MCF 10A (cell line): ENCODE measurements around the gene ZNF490. TPM values are rescaled to one million over a fixed set of nuclear protein-coding genes. Genes with fewer than 3 reads are reported as not detected.
"Not testable (repeated sequence)": the region's sequence is repeated elsewhere in the genome, so short reads cannot be mapped to it uniquely, and the experiment has no call there.

Source experiments
- BruUV-seq: library from RNA; stranded (reverse); fragments of 400-500 nt; replicated peaks from 2 replicates; lab custom pipeline; 2021; lab: Mats Ljungman, UMichigan
- CTCF ChIA-PET: fragments of 300-600 bp; sonication (Branson Sonifier 250); formaldehyde crosslinking; extraction: SDS; loops from one replicate; lab custom pipeline; 2021; ENCODE audit warnings: antibody characterized with exemption, inconsistent platforms; lab: Yijun Ruan, JAX
- POLR2A ChIA-PET: fragments of 300-600, 350-650 bp; sonication (Branson Sonifier 250); formaldehyde crosslinking; extraction: SDS; loops from one replicate; lab custom pipeline; 2020; ENCODE audit warnings: antibody characterized with exemption, inconsistent platforms; lab: Yijun Ruan, JAX
- DNase-seq: peaks from one replicate; pipeline ENCODE4 v3.0.0-alpha.2; 2018; ENCODE audit not compliant: unreplicated experiment
- H3K27ac Mint-ChIP-seq: one replicate; pipeline ENCODE4 v1.8.0; 2022; ENCODE audit warnings: mild to moderate bottlenecking, low read depth, mixed read lengths; ENCODE audit not compliant: unreplicated experiment
- H3K27me3 Mint-ChIP-seq: one replicate; pipeline ENCODE4 v1.8.0; 2022; ENCODE audit warnings: mixed read lengths; ENCODE audit not compliant: insufficient read depth, unreplicated experiment
- H3K36me3 Mint-ChIP-seq: one replicate; pipeline ENCODE4 v1.8.0; 2022; ENCODE audit warnings: mild to moderate bottlenecking, moderate library complexity, mixed read lengths; ENCODE audit not compliant: insufficient read depth, unreplicated experiment
- H3K4me1 Mint-ChIP-seq: one replicate; pipeline ENCODE4 v1.8.0; 2022; ENCODE audit warnings: mixed read lengths; ENCODE audit not compliant: insufficient read depth, unreplicated experiment
- H3K4me3 Mint-ChIP-seq: one replicate; pipeline ENCODE4 v1.8.0; 2022; ENCODE audit warnings: mild to moderate bottlenecking, moderate library complexity, mixed read lengths; ENCODE audit not compliant: unreplicated experiment
- H3K9me3 Mint-ChIP-seq: one replicate; pipeline ENCODE4 v1.8.0; 2022; ENCODE audit warnings: mixed read lengths; ENCODE audit not compliant: unreplicated experiment
- intact Hi-C: fragments of 100-400 bp; cut with micrococcal nuclease; formaldehyde crosslinking; loops from 2 replicates; pipeline ENCODE4 v1.14.1; 2022
- total RNA-seq: library from RNA; stranded (reverse); gene quantifications from 2 replicates; pipeline ENCODE4 v1.2.3, GENCODE V29; 2022
- TF ChIP-seq, protein P1 (sequence below): fragments of 200-600 bp; IDR thresholded peaks from one replicate; pipeline ENCODE4 v1.8.0; 2022; ENCODE audit warnings: antibody characterized with exemption, mild to moderate bottlenecking; ENCODE audit not compliant: unreplicated experiment

ZNF490 gene
- total RNA-seq, 1 experiment from 2014 or later, result 8.4 TPM

- intact Hi-C loops, result no loop called here
- no peak for DNase-seq
- POLR2A ChIA-PET, result interaction anchor here (0.6 to 1.1 kb wide), 2 partner anchors 13 to 222 kb away, joined by 3 to 4 read pairs; partner anchors contain the start of genes ZNF490, ZNF791 and ZNF799
- TF ChIP-seq, protein P1, sequence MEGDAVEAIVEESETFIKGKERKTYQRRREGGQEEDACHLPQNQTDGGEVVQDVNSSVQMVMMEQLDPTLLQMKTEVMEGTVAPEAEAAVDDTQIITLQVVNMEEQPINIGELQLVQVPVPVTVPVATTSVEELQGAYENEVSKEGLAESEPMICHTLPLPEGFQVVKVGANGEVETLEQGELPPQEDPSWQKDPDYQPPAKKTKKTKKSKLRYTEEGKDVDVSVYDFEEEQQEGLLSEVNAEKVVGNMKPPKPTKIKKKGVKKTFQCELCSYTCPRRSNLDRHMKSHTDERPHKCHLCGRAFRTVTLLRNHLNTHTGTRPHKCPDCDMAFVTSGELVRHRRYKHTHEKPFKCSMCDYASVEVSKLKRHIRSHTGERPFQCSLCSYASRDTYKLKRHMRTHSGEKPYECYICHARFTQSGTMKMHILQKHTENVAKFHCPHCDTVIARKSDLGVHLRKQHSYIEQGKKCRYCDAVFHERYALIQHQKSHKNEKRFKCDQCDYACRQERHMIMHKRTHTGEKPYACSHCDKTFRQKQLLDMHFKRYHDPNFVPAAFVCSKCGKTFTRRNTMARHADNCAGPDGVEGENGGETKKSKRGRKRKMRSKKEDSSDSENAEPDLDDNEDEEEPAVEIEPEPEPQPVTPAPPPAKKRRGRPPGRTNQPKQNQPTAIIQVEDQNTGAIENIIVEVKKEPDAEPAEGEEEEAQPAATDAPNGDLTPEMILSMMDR, result no peak
- no peaks in the 10 kb centered on the region for H3K27me3 Mint-ChIP-seq
- no TSS peak for BruUV-seq
- no peak overlapping the region for H3K4me3 Mint-ChIP-seq
- no peaks in the 10 kb centered on the region for H3K4me1 Mint-ChIP-seq
- H3K9me3 Mint-ChIP-seq, result peaks cover 5% of the 10 kb centered on the region
- no peak overlapping the region for H3K27ac Mint-ChIP-seq
- CTCF ChIA-PET, result interaction anchor here (0.6 to 0.7 kb wide), 2 partner anchors 151 to 1398 kb away, joined by 4 read pairs; no protein-coding TSS in a partner anchor
- peaks cover 88% of the 10 kb centered on the region for H3K36me3 Mint-ChIP-seq
Observed at GRCh38 chr19:12623361-12624031, 12.9 kb upstream of the ZNF490 start.

- POLR2A ChIA-PET, result interaction anchor here (3.4 kb wide), 1 partner anchor 11 kb away, joined by 13 read pairs; the partner anchor contains the start of genes ZNF490 and ZNF791
- CTCF ChIA-PET, result not testable (repeated sequence)
Observed at GRCh38 chr19:12621253-12622024, 10.8 kb upstream of the ZNF490 start.

DNA sequence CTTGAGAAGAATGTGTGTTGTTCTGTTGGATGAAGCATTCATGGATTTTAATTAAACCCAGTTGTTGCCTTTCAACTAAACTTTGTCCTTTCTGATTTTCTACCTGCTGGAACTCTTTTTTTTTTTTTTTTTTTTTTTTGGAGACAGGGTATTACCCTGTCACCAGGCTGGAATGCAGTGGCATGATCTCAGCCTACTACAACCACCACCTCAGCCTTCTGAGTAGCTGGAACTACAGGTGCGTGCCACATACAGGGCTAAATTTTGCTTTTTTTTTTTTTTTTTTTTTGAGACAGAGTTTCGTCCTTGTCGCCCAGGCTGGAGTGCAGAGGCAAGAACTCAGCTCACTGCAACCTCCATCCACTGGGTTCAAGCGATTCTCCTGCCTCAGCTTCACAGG is 7.0 kb upstream of the ZNF490 start:
- no peaks in the 10 kb centered on the region for H3K9me3 Mint-ChIP-seq
- no peak overlapping the region for H3K4me3 Mint-ChIP-seq
- H3K27me3 Mint-ChIP-seq, result no peaks in the 10 kb centered on the region
- DNase-seq, result no peak
- ChIA-PET POLR2A (no interaction called here), CTCF (no interaction called here)
- intact Hi-C loops, result no loop called here
- peaks cover 6% of the 10 kb centered on the region for H3K4me1 Mint-ChIP-seq
- no peak overlapping the region for H3K27ac Mint-ChIP-seq
- TF ChIP-seq, protein P1, result no peak
- no TSS peak for BruUV-seq
- peaks cover 78% of the 10 kb centered on the region for H3K36me3 Mint-ChIP-seq

More at GRCh38 chr19:12621253-12622024, 10.8 kb upstream of the ZNF490 start:
- intact Hi-C loops, H3K27ac Mint-ChIP-seq, H3K9me3 Mint-ChIP-seq, BruUV-seq, H3K27me3 Mint-ChIP-seq, DNase-seq, H3K4me3 Mint-ChIP-seq, H3K4me1 Mint-ChIP-seq: not testable (repeated sequence)
- H3K36me3 Mint-ChIP-seq, result peaks cover 83% of the 10 kb centered on the region

- TF ChIP-seq, protein P1, result no peak
- Mint-ChIP-seq H3K27me3 (no peaks in the 10 kb centered on the region), H3K27ac (peak overlapping the region; percentile 97), H3K4me1 (peaks cover 6% of the 10 kb centered on the region), H3K36me3 (peaks cover 50% of the 10 kb centered on the region), H3K9me3 (no peaks in the 10 kb centered on the region), H3K4me3 (peak overlapping the region; percentile 96)
- peak; percentile 77 for DNase-seq
- intact Hi-C loops, result loop anchor here (2.0 to 5.0 kb wide), 3 partner anchors 57 to 319 kb away; partner anchors contain the start of genes ZNF44 and ZNF443
- POLR2A ChIA-PET, result interaction anchor here (0.6 to 3.4 kb wide), 50 partner anchors 9 to 1949 kb away, joined by 3 to 51 read pairs (median 5); partner anchors contain the start of genes DHPS, DNASE2, ECSIT and GCDH
- BruUV-seq, result no TSS peak
- CTCF ChIA-PET, result interaction anchor here (0.6 to 0.7 kb wide), 3 partner anchors 209 to 1194 kb away, joined by 3 read pairs; partner anchors contain the start of genes IER2 and STX10
Observed at GRCh38 chr19:12611361-12611699, 717 bp upstream of the ZNF490 start.
